OCI-LY3 (cell line): ENCODE measurements around the gene ZBTB7C.

Experiments
- H2AFZ ChIP-seq: fragments of 200-600, 300-600 bp; shearing (Covaris generic); 2 replicates; pipeline ENCODE4 v1.6.0; 2014; ENCODE audit warnings: antibody characterized with exemption, low read depth, low read length
- H3K27ac ChIP-seq: fragments of 200-600, 300-600 bp; sonication (generic); 2 replicates; pipeline ENCODE4 v1.5.1; 2014; ENCODE audit warnings: mild to moderate bottlenecking, low read length, moderate library complexity, mixed read lengths
- H3K27me3 ChIP-seq: fragments of 200-600, 300-600 bp; sonication (generic); 2 replicates; pipeline ENCODE4 v1.6.1; 2014; ENCODE audit warnings: low read depth, low read length, mixed read lengths
- H3K36me3 ChIP-seq: fragments of 200-600, 300-600 bp; sonication (generic); replicated peaks from 2 replicates; pipeline ENCODE3; 2014; ENCODE audit warnings: low read depth, low read length, mixed read lengths
- H3K4me1 ChIP-seq: fragments of 300-600, 200-600 bp; sonication (generic); 2 replicates; pipeline ENCODE4 v1.6.1; 2014; ENCODE audit warnings: low read length, mixed read lengths
- H3K4me2 ChIP-seq: fragments of 200-600, 300-600 bp; sonication (generic); 2 replicates; pipeline ENCODE4 v1.6.1; 2014; ENCODE audit warnings: low read length, mixed read lengths
- H3K4me3 ChIP-seq: fragments of 300-600, 200-600 bp; sonication (generic); 2 replicates; pipeline ENCODE4 v1.5.1; 2014; ENCODE audit warnings: antibody characterized with exemption, mild to moderate bottlenecking, low read length, moderate library complexity
- H3K79me2 ChIP-seq: fragments of 300-600, 200-600 bp; shearing (Covaris generic); 2 replicates; pipeline ENCODE4 v1.6.1; 2014; ENCODE audit warnings: mild to moderate bottlenecking, low read length, mixed read lengths
- H3K9ac ChIP-seq: fragments of 300-600, 200-600 bp; shearing (Covaris generic); 2 replicates; pipeline ENCODE4 v1.6.0; 2014; ENCODE audit warnings: mild to moderate bottlenecking, low read length, moderate library complexity
- H3K9me3 ChIP-seq: fragments of 200-600, 300-600 bp; shearing (Covaris generic); 2 replicates; pipeline ENCODE4 v1.6.1; 2014; ENCODE audit warnings: low read length, mixed read lengths; ENCODE audit not compliant: insufficient read depth
- H4K20me1 ChIP-seq: fragments of 200-600, 300-600 bp; sonication (generic); 2 replicates; pipeline ENCODE4 v1.6.1; 2016; ENCODE audit warnings: low read length, mixed read lengths; ENCODE audit not compliant: insufficient read depth
- EZH2phosphoT487 ChIP-seq: fragments of 200-600 bp; shearing (Covaris generic); IDR thresholded peaks from 2 replicates; pipeline ENCODE4 v1.6.1; 2018; ENCODE audit warnings: antibody characterized with exemption, mixed run types, low read depth
- TF ChIP-seq, protein P1 (sequence below): fragments of 200-600, 300-600 bp; sonication (generic); IDR thresholded peaks from 2 replicates; pipeline ENCODE4 v1.5.1; 2014; ENCODE audit warnings: antibody characterized with exemption, low read length, low read depth

ZBTB7C gene

DNA sequence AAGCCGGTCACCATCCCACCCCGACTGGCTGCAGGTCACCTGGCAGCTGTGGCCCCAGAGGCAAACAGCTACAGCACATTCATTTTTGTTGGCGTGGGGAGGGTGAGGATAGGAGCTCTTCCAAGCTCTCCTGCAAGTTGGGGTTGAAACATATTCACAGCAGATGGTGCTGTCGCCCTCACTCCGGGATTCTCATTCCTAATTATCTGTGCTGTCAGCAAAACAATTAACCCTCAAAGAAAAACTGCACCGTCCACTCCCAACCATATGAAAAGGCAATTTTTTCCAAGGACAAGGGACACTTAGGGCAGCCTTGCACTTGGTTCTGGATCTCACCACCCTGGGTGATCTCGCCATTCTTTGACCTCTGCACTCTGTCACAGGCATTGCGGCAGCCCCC is 68.6 kb downstream of the ZBTB7C start:
- H3K9me3 ChIP-seq = no peaks in the 10 kb centered on the region
- H4K20me1 ChIP-seq = no peaks in the 10 kb centered on the region
- H3K79me2 ChIP-seq = no peaks in the 10 kb centered on the region
- H3K4me2 ChIP-seq = no peak overlapping the region
- no peak overlapping the region for H3K4me3 ChIP-seq
- H3K36me3 ChIP-seq = no peaks in the 10 kb centered on the region
- H3K27me3 ChIP-seq = peaks cover 26% of the 10 kb centered on the region
- H3K9ac ChIP-seq = no peak overlapping the region
- H2AFZ ChIP-seq = no peak overlapping the region
- TF ChIP-seq EZH2phosphoT487 = no peak
- TF ChIP-seq, protein P1, sequence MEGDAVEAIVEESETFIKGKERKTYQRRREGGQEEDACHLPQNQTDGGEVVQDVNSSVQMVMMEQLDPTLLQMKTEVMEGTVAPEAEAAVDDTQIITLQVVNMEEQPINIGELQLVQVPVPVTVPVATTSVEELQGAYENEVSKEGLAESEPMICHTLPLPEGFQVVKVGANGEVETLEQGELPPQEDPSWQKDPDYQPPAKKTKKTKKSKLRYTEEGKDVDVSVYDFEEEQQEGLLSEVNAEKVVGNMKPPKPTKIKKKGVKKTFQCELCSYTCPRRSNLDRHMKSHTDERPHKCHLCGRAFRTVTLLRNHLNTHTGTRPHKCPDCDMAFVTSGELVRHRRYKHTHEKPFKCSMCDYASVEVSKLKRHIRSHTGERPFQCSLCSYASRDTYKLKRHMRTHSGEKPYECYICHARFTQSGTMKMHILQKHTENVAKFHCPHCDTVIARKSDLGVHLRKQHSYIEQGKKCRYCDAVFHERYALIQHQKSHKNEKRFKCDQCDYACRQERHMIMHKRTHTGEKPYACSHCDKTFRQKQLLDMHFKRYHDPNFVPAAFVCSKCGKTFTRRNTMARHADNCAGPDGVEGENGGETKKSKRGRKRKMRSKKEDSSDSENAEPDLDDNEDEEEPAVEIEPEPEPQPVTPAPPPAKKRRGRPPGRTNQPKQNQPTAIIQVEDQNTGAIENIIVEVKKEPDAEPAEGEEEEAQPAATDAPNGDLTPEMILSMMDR = no peak
- H3K27ac ChIP-seq = no peak overlapping the region
- H3K4me1 ChIP-seq = no peaks in the 10 kb centered on the region

DNA sequence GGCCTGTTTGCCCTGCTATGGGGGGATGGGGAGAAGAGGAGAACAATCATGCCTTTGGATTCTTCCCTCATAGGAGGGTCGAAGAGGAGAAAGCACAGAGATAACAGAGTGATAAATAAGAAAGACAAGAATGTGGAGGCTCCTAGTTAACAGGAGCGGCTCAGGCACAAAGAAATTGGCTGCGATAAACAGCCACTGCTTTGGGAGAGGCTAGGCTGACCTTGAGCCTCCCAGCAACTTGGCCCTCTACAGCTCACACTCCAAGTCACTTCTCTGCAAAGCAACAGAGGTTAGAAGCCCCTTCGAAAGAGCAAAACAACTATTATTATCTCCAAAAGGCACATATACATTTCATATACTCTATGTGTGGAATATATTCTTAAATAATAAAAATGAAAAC is 69.5 kb downstream of the ZBTB7C start:
- H3K9ac ChIP-seq = no peak overlapping the region

GRCh38 chr18:48338915-48339314 is 70.3 kb downstream of the ZBTB7C start:
- H2AFZ ChIP-seq = no peak overlapping the region

More for the DNA sequence above, 69.5 kb downstream of the ZBTB7C start:
- no peak for TF ChIP-seq EZH2phosphoT487
- TF ChIP-seq, protein P1 = no peak
- Histone ChIP-seq H4K20me1 (no peaks in the 10 kb centered on the region), H3K36me3 (no peaks in the 10 kb centered on the region), H3K9me3 (no peaks in the 10 kb centered on the region), H2AFZ (no peak overlapping the region), H3K4me1 (no peaks in the 10 kb centered on the region), H3K27ac (no peak overlapping the region), H3K79me2 (no peaks in the 10 kb centered on the region), H3K4me3 (no peak overlapping the region), H3K27me3 (peaks cover 19% of the 10 kb centered on the region), H3K4me2 (no peak overlapping the region)

DNA sequence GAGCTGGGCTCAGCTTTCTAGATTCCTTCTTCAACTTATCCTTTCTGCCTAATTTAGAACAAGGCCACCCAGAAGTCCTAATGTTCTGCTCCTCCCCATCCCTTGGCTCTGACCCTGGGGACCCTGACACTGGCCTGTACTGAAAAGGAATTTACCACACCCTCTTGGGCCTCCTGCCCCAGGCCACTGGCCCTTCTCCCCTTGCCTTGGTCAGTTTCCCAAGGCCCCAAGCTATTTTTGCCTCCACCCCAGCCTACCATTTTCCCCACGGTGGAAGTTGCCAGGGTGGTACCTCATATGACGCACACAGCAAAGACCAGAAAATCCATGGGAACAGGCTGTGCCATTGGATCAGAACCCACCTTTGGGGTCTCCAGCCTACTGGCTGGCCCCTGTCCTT is 72.1 kb downstream of the ZBTB7C start:
- Histone ChIP-seq H3K9ac (no peak overlapping the region), H4K20me1 (no peaks in the 10 kb centered on the region), H3K4me1 (no peaks in the 10 kb centered on the region), H3K27me3 (peaks cover 27% of the 10 kb centered on the region), H3K9me3 (no peaks in the 10 kb centered on the region), H3K4me2 (no peak overlapping the region), H3K27ac (no peak overlapping the region), H2AFZ (no peak overlapping the region), H3K79me2 (no peaks in the 10 kb centered on the region), H3K36me3 (no peaks in the 10 kb centered on the region), H3K4me3 (no peak overlapping the region)
- TF ChIP-seq, protein P1 = no peak
- TF ChIP-seq EZH2phosphoT487 = no peak

More at GRCh38 chr18:48338915-48339314, 70.3 kb downstream of the ZBTB7C start:
- Histone ChIP-seq H3K4me1 (no peaks in the 10 kb centered on the region), H3K36me3 (no peaks in the 10 kb centered on the region), H3K79me2 (no peaks in the 10 kb centered on the region), H4K20me1 (no peaks in the 10 kb centered on the region), H3K27ac (no peak overlapping the region), H3K9ac (no peak overlapping the region), H3K27me3 (peaks cover 20% of the 10 kb centered on the region), H3K4me2 (no peak overlapping the region), H3K4me3 (no peak overlapping the region), H3K9me3 (no peaks in the 10 kb centered on the region)
- TF ChIP-seq EZH2phosphoT487 = no peak
- TF ChIP-seq, protein P1 = no peak
